Activated CD4-positive, alpha-beta T cell treated with anti-CD3 and anti-CD28 coated beads for 36 hours (primary cell): ENCODE data around the gene ZFHX3. TPM values are rescaled to one million over a fixed set of nuclear protein-coding genes. Genes with fewer than 3 reads are reported as not detected.

Experiments used
- ATAC-seq: fragments of 200-7000 bp; cut with Tn5 transposase; one replicate; pipeline ENCODE4 v1.10.0; 2021; ENCODE audit warnings: mild to moderate bottlenecking, moderate library complexity
- CTCF ChIA-PET: fragments of 350-600 bp; sonication (Branson Sonifier 250); formaldehyde crosslinking; loops from one replicate; lab custom pipeline; 2021; ENCODE audit warnings: antibody characterized with exemption; lab: Charles Lee
- POLR2A ChIA-PET: fragments of 350-600 bp; sonication (Branson Sonifier 250); formaldehyde crosslinking; loops from one replicate; lab custom pipeline; 2021; ENCODE audit warnings: antibody characterized with exemption, inconsistent platforms; lab: Charles Lee
- DNase-seq: peaks from one replicate; pipeline ENCODE4 v3.0.0-alpha.2; 2020
- H3K27ac Mint-ChIP-seq: one replicate; pipeline ENCODE4 v1.8.0; 2021; ENCODE audit warnings: mixed read lengths
- H3K27me3 Mint-ChIP-seq: one replicate; pipeline ENCODE4 v1.8.0; 2021; ENCODE audit warnings: mixed read lengths
- H3K36me3 Mint-ChIP-seq: one replicate; pipeline ENCODE4 v1.8.0; 2021; ENCODE audit warnings: low read depth, mixed read lengths
- H3K4me1 Mint-ChIP-seq: one replicate; pipeline ENCODE4 v1.8.0; 2021; ENCODE audit warnings: mixed read lengths
- H3K4me3 Mint-ChIP-seq: one replicate; pipeline ENCODE4 v1.8.0; 2021; ENCODE audit warnings: mild to moderate bottlenecking, moderate library complexity, mixed read lengths
- H3K9me3 Mint-ChIP-seq: one replicate; pipeline ENCODE4 v1.8.0; 2021; ENCODE audit warnings: low read depth, mixed read lengths
- intact Hi-C, 2 experiments: fragments of 100-400 bp; cut with DNase I in 1 of 2; cut with micrococcal nuclease in 1 of 2; formaldehyde crosslinking; loops; one replicate each; pipeline versions ENCODE4 v1.14.2 to v1.15.1; 2022 to 2024; cut with DNase I, micrococcal nuclease
- total RNA-seq, 2 experiments: library from RNA; stranded (reverse); gene quantifications; one replicate each; pipeline ENCODE4 v1.2.3, GENCODE V29; 2021

ZFHX3 gene
- total RNA-seq, 2 experiments from 2014 or later, result 0.27 to 0.37 TPM

GRCh38 chr16:72857834-72858664 is 189.9 kb downstream of the ZFHX3 start:
- H3K9me3 Mint-ChIP-seq, result no peaks in the 10 kb centered on the region
- ChIA-PET CTCF (interaction anchor here (0.7 to 3.0 kb wide), 3 partner anchors 26 to 459 kb away, joined by 3 to 17 read pairs (median 3); no protein-coding TSS in a partner anchor), POLR2A (no interaction called here)
- no peak overlapping the region for H3K4me3 Mint-ChIP-seq
- intact Hi-C loops, result no loop called here
- H3K27ac Mint-ChIP-seq, result no peak overlapping the region
- H3K36me3 Mint-ChIP-seq, result no peaks in the 10 kb centered on the region
- DNase-seq, result no peak
- H3K4me1 Mint-ChIP-seq, result no peaks in the 10 kb centered on the region
- no peak for ATAC-seq
- H3K27me3 Mint-ChIP-seq, result peaks cover 4% of the 10 kb centered on the region

- ChIA-PET POLR2A (interaction anchor here (0.6 to 0.7 kb wide), 2 partner anchors 382 to 766 kb away, joined by 3 to 4 read pairs; no protein-coding TSS in a partner anchor), CTCF (interaction anchor here (0.5 to 3.0 kb wide), 8 partner anchors 22 to 567 kb away, joined by 3 to 17 read pairs (median 3); no protein-coding TSS in a partner anchor)
- H3K27ac Mint-ChIP-seq, result no peak overlapping the region
- ATAC-seq, result peak; percentile 49
- intact Hi-C loops, result loop anchor here in 1 of 2 experiments (1.0 kb wide), 1 partner anchor 354 kb away; no protein-coding TSS in a partner anchor
- no peaks in the 10 kb centered on the region for H3K9me3 Mint-ChIP-seq
- peaks cover 4% of the 10 kb centered on the region for H3K27me3 Mint-ChIP-seq
- H3K4me3 Mint-ChIP-seq, result no peak overlapping the region
- H3K4me1 Mint-ChIP-seq, result no peaks in the 10 kb centered on the region
- H3K36me3 Mint-ChIP-seq, result no peaks in the 10 kb centered on the region
- peak; percentile 48 for DNase-seq
Measured at GRCh38 chr16:72856797-72857196, 191.1 kb downstream of the ZFHX3 start.

- Mint-ChIP-seq H3K27ac (no peak overlapping the region), H3K36me3 (no peaks in the 10 kb centered on the region), H3K4me3 (no peak overlapping the region), H3K4me1 (no peaks in the 10 kb centered on the region), H3K9me3 (no peaks in the 10 kb centered on the region), H3K27me3 (no peaks in the 10 kb centered on the region)
- CTCF ChIA-PET, result interaction anchor here (0.6 to 3.0 kb wide), 3 partner anchors 22 to 1102 kb away, joined by 3 to 17 read pairs (median 3); no protein-coding TSS in a partner anchor
- POLR2A ChIA-PET, result no interaction called here
- no peak for DNase-seq
- no peak for ATAC-seq
- intact Hi-C loops, result no loop called here
Measured at GRCh38 chr16:72854267-72854959, 193.5 kb downstream of the ZFHX3 start.

GRCh38 chr16:72853575-72854266 is 194.2 kb downstream of the ZFHX3 start:
- Mint-ChIP-seq H3K27me3 (no peaks in the 10 kb centered on the region), H3K36me3 (no peaks in the 10 kb centered on the region), H3K4me3 (no peak overlapping the region), H3K9me3 (no peaks in the 10 kb centered on the region), H3K27ac (no peak overlapping the region), H3K4me1 (no peaks in the 10 kb centered on the region)
- intact Hi-C loops, result no loop called here
- DNase-seq (no peak), ATAC-seq (no peak)
- ChIA-PET CTCF (interaction anchor here (0.6 to 0.9 kb wide), 2 partner anchors 358 to 1103 kb away, joined by 3 read pairs; no protein-coding TSS in a partner anchor), POLR2A (no interaction called here)

GRCh38 chr16:72852421-72852820 is 195.5 kb downstream of the ZFHX3 start:
- Mint-ChIP-seq H3K27ac (no peak overlapping the region), H3K4me3 (no peak overlapping the region), H3K9me3 (no peaks in the 10 kb centered on the region), H3K27me3 (no peaks in the 10 kb centered on the region), H3K36me3 (no peaks in the 10 kb centered on the region), H3K4me1 (no peaks in the 10 kb centered on the region)
- ChIA-PET CTCF (interaction anchor here (0.6 kb wide), 1 partner anchor 463 kb away, joined by 3 read pairs; no protein-coding TSS in a partner anchor), POLR2A (no interaction called here)
- intact Hi-C loops, result no loop called here
- ATAC-seq (no peak), DNase-seq (no peak)

- no peak overlapping the region for H3K4me3 Mint-ChIP-seq
- H3K27ac Mint-ChIP-seq, result no peak overlapping the region
- ATAC-seq, result no peak
- ChIA-PET POLR2A (interaction anchor here (0.6 kb wide), 1 partner anchor 328 kb away, joined by 7 read pairs; no protein-coding TSS in a partner anchor), CTCF (interaction anchor here (1.0 kb wide), 1 partner anchor 9 kb away, joined by 3 read pairs; no protein-coding TSS in a partner anchor)
- H3K9me3 Mint-ChIP-seq, result no peaks in the 10 kb centered on the region
- DNase-seq, result no peak
- no peaks in the 10 kb centered on the region for H3K36me3 Mint-ChIP-seq
- H3K27me3 Mint-ChIP-seq, result no peaks in the 10 kb centered on the region
- no peaks in the 10 kb centered on the region for H3K4me1 Mint-ChIP-seq
- intact Hi-C loops, result no loop called here
Measured at GRCh38 chr16:72850853-72851252, 197.1 kb downstream of the ZFHX3 start.

GRCh38 chr16:72850021-72850420 is 197.9 kb downstream of the ZFHX3 start:
- ChIA-PET CTCF (no interaction called here), POLR2A (no interaction called here)
- Mint-ChIP-seq H3K9me3 (no peaks in the 10 kb centered on the region), H3K27me3 (no peaks in the 10 kb centered on the region), H3K4me3 (no peak overlapping the region), H3K4me1 (no peaks in the 10 kb centered on the region), H3K27ac (no peak overlapping the region), H3K36me3 (no peaks in the 10 kb centered on the region)
- DNase-seq, result no peak
- no peak for ATAC-seq
- intact Hi-C loops, result no loop called here

GRCh38 chr16:72848759-72849664 is 198.9 kb downstream of the ZFHX3 start:
- intact Hi-C loops, result loop anchor here in 1 of 2 experiments (10.0 kb wide), 1 partner anchor 444 kb away; no protein-coding TSS in a partner anchor
- Mint-ChIP-seq H3K36me3 (no peaks in the 10 kb centered on the region), H3K27ac (no peak overlapping the region), H3K9me3 (no peaks in the 10 kb centered on the region), H3K4me3 (no peak overlapping the region), H3K27me3 (no peaks in the 10 kb centered on the region), H3K4me1 (peaks cover 6% of the 10 kb centered on the region)
- POLR2A ChIA-PET, result no interaction called here
- no peak for ATAC-seq
- CTCF ChIA-PET, result interaction anchor here (0.7 to 2.2 kb wide), 3 partner anchors 15 to 414 kb away, joined by 3 to 9 read pairs (median 3); no protein-coding TSS in a partner anchor
- no peak for DNase-seq

GRCh38 chr16:72848028-72848400 is 199.9 kb downstream of the ZFHX3 start:
- Mint-ChIP-seq H3K27ac (no peak overlapping the region), H3K36me3 (no peaks in the 10 kb centered on the region), H3K9me3 (no peaks in the 10 kb centered on the region), H3K27me3 (no peaks in the 10 kb centered on the region), H3K4me3 (no peak overlapping the region), H3K4me1 (peaks cover 8% of the 10 kb centered on the region)
- intact Hi-C loops, result loop anchor here in 1 of 2 experiments (10.0 kb wide), 1 partner anchor 443 kb away; no protein-coding TSS in a partner anchor
- ChIA-PET POLR2A (no interaction called here), CTCF (interaction anchor here (0.6 to 2.2 kb wide), 2 partner anchors 14 to 755 kb away, joined by 5 to 9 read pairs; partner anchors contain the start of genes DHX38 and TXNL4B)
- no peak for DNase-seq
- no peak for ATAC-seq
